HG03521 (cell line): Measurements from ENCODE around the gene ANKRD12.

ENCODE experiments used
- ATAC-seq: cut with Tn5 transposase; IDR thresholded peaks from one replicate; pipeline ENCODE4 v1.9.1; 2021; ENCODE audit warnings: mild to moderate bottlenecking, moderate library complexity; ENCODE audit not compliant: unreplicated experiment

Gene ANKRD12

GRCh38 chr18:9106094-9106493, 30.5 kb upstream of the ANKRD12 start:
- ATAC-seq: no peak

- no peak for ATAC-seq
These were observed 29.6 kb upstream of the ANKRD12 start for GRCh38 chr18:9106800-9107584.

GRCh38 chr18:9108911-9109310, 27.7 kb upstream of the ANKRD12 start:
- no peak for ATAC-seq

GRCh38 chr18:9109523-9109922, 27.1 kb upstream of the ANKRD12 start:
- ATAC-seq: no peak

DNA sequence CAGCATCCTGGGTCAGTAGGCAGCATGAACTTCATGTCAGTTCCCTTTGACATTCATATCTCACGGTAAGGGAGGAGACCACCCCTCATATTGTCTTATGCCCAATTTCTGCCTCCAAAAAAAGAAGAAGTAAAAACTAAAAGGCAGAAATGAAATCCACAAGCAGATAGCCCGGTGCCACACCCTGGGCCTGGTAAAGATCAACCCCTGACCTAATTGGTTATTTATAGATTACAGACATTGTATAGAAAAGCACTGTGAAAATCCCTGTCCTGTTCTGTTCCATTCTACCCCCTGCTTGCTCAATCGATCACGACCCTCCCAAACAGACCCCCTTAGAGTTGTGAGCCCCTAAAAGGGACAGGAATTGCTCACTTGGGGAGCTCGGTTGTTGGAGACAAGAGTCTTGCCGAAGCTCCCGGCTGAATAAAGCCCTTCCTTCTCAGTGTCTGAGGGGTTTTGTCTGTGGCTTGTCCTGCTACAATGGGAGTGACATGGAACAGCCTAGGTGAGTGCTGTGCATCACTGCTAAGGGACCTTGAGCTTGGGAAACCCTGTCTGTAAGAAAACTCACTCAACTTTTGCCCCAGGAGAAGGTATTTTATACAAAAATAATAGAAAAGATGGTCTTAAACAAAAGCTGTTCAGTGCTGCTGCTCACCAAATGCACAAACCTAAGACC, 23.0 kb upstream of the ANKRD12 start:
- ATAC-seq: no peak

DNA sequence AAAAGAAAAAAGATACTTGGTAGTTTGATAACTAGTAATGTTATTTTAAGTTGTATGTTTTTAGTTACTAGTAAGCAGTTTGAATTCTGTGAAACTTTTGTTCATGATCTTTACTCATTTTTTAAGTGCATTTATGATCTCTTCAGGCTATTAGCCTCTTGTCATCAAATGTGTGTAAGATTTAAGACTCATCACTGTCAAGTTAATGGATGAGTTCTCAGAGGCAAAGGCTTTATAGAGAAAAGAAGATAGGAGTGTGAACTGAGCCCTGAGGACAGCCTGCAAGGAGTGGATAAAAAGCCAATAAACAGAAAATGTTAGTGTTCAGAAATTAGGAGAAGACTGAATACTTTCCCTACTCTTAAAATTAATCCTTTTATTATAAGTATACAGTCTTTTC, 20.6 kb upstream of the ANKRD12 start:
- no peak for ATAC-seq

DNA sequence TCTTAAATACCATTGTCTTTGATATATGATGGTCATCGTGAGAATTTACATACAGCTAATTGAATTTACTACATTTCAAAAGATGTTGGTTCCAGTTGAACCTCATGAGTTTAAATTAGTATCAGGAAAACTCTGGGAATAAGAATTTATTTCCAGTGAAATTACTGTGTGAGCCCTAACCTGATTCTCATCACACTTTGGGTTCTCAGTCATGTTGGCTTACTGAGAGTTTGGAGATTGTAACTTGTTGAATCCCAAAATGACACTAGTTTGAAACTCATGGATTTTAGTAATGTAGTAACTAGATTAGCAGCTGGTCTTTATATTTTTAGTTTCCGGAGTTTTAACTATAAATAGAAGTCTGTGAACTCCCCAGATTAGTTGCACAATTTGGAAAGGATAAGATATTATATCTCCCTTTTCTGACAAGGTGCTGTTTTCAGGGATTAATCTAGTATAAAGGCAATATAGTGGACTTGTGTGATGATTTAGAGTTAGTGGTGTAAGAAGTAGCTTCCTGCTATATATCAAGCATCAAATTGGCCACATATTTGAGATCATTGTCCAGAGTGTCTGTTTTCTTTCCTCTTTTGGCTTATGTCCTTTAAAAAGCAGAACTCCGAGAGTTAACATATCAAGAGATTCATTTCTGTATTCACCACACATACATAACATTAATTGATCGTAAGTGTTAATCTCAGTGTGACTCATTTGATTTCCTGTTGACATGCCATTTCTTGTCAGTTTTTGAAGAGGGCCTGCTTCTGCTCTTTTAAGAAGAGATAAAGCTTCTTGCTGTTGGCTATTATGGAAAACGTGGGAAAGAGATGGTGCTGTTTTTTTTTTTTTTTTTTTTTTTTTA, 18.4 kb upstream of the ANKRD12 start:
- no peak for ATAC-seq

DNA sequence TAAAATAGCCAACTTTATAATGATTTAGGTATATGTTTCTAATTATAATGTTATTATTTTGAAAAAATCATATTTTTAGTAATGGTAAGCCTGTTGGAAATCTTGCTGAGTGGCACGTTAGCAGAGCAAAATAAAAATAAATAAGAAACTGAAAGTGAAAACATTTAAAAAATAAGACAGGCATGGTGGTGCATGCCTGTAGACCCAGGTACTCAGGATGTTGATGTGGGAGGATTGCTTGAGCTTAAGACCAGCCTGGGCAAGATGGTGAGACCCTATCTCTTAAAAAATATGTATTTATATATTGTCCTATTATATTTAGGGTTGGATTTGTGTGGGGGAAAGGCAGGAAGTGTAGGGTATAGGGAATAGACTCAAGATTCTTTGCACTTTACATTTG, 15.8 kb upstream of the ANKRD12 start:
- ATAC-seq: no peak

DNA sequence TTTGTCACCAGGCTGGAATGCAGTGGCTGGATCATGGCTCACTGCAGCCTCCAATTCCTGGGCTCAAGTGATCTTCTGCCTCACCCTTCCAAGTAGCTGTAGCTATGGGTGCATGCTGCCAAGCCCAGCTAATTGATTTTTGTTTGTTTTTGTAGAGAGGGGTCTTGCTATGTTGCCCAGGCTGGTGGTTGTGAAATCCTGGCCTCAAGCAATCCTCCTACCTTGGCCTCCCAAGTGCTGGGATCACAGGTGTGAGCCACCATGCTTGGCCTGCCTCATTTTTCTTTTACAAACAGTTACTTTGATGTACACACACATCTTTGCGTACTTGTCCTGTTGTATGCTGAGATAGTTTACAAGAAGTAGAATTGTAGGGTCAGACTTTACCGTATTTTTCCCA, 13.1 kb upstream of the ANKRD12 start:
- no peak for ATAC-seq

DNA sequence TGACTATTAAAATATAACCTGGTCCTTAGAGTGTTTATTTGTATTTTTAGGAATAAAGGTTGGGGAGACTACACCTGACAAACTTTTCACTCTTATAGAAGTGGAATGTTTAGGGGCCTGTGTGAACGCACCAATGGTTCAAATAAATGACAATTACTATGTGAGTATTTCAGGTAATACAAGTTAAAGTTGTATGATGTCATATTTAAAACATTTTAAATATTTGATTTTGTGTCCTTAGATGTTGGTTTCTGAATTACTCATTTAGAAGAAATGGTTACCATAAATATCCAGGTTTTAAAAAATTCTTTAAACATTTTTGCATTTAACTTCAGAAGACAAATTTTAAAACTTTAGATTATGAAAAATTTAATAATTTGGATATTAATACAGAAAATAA, 11.8 kb upstream of the ANKRD12 start:
- ATAC-seq: no peak

GRCh38 chr18:9126337-9126736, 10.2 kb upstream of the ANKRD12 start:
- ATAC-seq: no peak

- ATAC-seq: no peak
These were observed 6.4 kb upstream of the ANKRD12 start for GRCh38 chr18:9130195-9130594.

DNA sequence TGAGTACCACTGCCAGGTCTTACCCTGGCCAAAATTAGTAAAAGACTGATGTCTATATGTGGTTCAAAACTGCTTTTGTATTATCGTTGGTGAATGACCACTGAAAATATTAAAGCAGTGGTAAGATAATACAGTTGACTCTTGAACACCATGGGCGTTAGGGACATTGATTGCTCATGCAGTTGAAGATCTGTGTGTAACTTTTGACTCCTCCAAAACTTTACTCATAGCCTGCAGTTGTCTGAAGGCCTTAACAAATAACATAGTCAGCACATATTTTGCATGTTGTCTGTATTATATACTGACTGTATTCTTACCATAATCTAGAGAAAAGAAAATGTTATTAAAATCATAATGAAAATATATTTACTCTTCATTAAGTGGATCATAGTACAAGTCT, 5.8 kb upstream of the ANKRD12 start:
- ATAC-seq: no peak

DNA sequence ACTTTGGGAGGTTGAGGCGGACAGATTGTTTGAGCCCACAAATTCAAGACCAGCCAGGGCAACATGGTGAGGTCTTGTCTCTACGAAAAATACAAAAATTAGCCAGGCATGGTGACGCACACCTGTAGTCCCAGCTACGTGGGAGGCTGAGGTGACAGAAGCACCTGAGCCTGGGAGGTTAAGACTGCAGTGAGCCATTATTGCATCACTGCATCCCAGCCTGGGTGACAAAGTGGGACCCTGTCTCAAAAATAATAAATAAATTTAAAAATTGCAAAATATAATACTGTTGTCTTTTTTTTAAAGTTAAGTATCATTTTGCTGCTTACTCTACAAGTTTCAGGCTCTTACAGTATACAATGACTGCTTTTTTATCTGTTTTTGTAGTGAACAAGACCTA, 4.0 kb upstream of the ANKRD12 start:
- no peak for ATAC-seq

DNA sequence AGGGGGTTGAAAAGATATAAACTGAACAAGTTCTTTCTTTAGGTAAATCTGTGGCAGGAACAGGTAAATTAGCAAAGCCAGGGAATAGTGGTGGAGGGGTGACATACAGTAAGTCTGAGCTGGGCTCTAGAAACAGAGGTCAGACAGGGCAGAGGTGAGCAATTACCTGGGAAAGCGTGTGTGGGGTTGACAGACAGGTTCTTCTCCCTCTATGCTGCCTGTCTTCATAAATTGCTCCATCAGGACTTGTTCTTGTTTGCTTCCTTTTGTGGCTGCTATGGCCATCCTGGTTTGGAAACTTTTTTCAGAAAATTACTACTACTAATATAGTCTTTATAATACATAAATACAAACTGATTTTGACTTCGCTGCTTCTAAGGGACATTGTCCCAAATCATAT, 3.4 kb upstream of the ANKRD12 start:
- no peak for ATAC-seq

DNA sequence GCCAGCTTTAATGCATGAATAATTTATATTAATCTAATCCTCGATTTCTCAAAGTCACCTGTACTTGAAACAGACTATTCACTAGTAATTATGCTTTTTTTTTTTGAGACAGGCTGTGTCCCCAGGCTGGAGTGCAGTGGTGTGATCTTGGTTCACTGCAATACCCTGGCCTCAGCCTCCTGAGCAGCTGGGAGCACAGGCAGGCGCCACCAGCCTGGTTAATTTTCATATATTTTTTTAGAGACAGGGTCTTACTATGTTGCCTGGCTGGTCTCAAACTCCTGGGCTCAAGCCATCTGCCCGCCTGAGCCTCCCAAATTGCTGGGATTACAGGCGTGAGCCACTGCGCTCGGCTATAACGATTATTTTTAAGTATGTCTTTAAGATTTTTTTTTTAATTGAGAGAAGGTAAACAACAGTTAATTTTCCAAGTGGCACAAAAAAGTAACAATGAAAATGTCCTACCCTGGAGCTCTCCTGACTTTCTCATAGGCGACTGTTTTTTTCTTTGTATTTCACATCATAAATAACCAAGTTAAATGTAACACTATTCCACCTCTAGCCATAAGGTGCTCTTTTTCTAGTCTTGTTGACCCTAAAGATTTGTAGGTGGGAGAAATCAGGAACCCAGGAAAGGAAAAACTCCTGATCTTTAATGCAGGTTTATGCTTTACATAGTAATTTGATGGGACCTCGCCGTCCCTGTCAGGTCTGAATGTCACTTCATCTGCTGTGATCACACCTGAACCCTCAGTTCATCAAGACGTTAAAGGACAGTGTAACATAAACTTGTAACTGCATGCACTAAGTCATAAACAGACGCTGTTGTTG, 1.3 kb upstream of the ANKRD12 start:
- no peak for ATAC-seq

DNA sequence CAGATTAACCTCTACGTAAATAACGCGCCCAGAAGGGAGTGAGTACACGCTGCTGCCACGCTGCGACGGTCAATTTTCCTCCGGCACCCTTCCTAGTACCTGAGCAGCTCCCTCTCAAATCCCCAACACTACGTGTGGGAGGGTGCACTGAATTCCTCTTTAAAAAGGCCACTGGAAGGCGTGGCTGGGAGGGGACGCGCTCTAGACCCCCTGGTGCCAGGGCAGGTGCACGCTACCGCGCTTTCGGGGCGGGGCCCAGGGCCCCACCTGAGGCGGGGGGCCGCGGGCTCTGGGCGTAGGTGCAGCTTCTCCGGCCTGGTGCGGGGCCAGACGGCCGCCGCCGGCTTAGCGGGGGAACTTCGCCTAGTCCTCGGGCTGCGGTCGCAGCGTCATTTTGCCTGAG, 668 bp upstream of the ANKRD12 start:
- ATAC-seq: peak; percentile 19

GRCh38 chr18:9137168-9138066, 836 bp downstream of the ANKRD12 start:
- ATAC-seq: peak; percentile 44

DNA sequence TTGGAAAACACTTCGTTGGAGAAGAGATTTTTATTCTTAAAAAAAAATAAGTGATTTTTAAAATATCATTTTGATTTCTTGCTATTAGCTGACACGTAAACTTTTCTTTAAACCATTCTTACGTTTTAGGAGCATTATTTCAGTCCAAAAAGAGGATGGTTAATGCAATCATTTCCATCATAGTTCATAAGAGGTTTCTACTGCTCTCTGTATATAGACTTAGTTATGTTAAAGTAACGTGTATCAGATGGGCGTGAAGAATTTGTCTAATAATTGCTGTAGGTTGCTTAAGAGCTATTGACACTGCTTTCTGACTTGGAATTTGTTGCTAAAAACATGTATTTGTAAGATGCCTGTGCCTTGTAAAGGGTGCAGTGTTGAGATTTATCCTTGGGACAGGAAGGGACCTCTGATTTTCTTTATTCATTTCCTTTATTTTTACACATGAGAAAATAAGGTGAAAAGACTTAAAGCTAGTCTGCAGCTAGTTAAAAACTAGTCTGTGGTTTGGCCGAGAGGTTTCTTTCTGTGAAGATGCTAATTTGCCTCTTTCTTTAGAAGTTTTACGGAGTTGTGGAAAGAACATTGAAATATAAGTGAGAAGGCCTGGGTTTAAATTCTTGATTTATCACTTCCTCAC, 2.9 kb downstream of the ANKRD12 start:
- no peak for ATAC-seq
